ENCODE data around the gene RELN. TPM values are rescaled to one million over a fixed set of nuclear protein-coding genes. Genes with fewer than 3 reads are reported as not detected.

The RELN gene
- total RNA-seq, 1 experiment from 2014 or later, result 0.02 TPM

DNA sequence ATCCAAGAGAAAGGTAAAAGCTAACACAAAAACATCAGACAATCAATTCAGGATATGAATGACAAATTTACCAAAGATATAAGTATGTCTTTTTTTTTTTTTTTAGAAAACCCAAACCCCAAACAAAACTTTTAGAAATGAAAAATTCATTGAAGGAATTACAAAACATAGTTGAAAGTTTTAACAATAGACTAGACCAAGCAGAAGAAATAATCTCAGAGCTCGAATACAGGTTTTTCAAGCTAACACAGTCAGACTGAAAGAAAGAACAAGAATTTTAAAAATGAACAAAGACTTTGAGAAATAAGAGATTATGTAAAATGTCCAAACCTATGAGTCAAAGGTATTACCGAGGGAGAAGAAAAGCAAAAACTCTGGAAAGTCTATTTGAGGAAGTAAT lies 345.1 kb downstream of the RELN start:
- Mint-ChIP-seq H3K4me1 (no peaks in the 10 kb centered on the region), H3K36me3 (ENCODE audit: insufficient read depth in 1 of 3, low read depth in 3 of 3) (no peaks in the 10 kb centered on the region), H3K27me3 (ENCODE audit: low read depth) (no peaks in the 10 kb centered on the region; the same call in 1 of the 2 replicates), H3K9me3 (peaks cover 7 to 14% of the 10 kb centered on the region in 2 experiments; a peak in 4 of 5 replicates), H3K27ac (no peak overlapping the region), H3K4me3 (no peak overlapping the region)
- WGBS (ENCODE audit: extremely low coverage, insufficient read length, low lambda C conversion rate), result no CpG with 5 or more reads among the region's 2 CpGs
- Histone ChIP-seq H3K18ac (ENCODE audit: insufficient read length, low read depth, low read length) (no peak overlapping the region), H2BK120ac (ENCODE audit: low read depth, low read length, poor library complexity, severe bottlenecking) (no peak overlapping the region), H2BK12ac (ENCODE audit: insufficient read length, low read depth, low read length) (no peak overlapping the region), H3K27ac (ENCODE audit: insufficient read length, low read depth, low read length) (no peak overlapping the region), H3K4me2 (ENCODE audit: insufficient read depth, insufficient read length, low read length) (no peak overlapping the region), H4K8ac (replicated peaks; ENCODE audit: insufficient read length, low read depth, low read length) (no peak overlapping the region), H4K20me1 (ENCODE audit: control insufficient read depth, insufficient read depth, insufficient read length) (no peaks in the 10 kb centered on the region), H4K5ac (ENCODE audit: insufficient read length, low read depth, low read length) (no peak overlapping the region), H2AK5ac (ENCODE audit: insufficient read length, low read length) (no peak overlapping the region), H2BK15ac (ENCODE audit: low read depth, low read length) (no peak overlapping the region), H3K23ac (ENCODE audit: insufficient read length, low read depth, low read length) (no peak overlapping the region), H2AFZ (ENCODE audit: low read length) (no peak overlapping the region), H3K27me3 (ENCODE audit: insufficient read depth, low read length) (no peaks in the 10 kb centered on the region), H2BK5ac (ENCODE audit: insufficient read length, low read length) (no peak overlapping the region), H3K14ac (ENCODE audit: insufficient read depth, low read length) (no peak overlapping the region), H3K79me2 (ENCODE audit: insufficient read depth, low read length) (no peaks in the 10 kb centered on the region), H3K79me1 (ENCODE audit: insufficient read depth, low read depth, low read length, poor library complexity, severe bottlenecking) (no peaks in the 10 kb centered on the region), H3K9ac (ENCODE audit: extremely low read depth, insufficient read length, low read length) (no peak overlapping the region), H3K23me2 (ENCODE audit: insufficient read length, low read depth, low read length, poor library complexity, severe bottlenecking) (no peaks in the 10 kb centered on the region), H3K4ac (ENCODE audit: low read depth, low read length) (no peak overlapping the region), H3K9me3 (ENCODE audit: control insufficient read depth, low read depth, low read length) (no peaks in the 10 kb centered on the region), H2BK20ac (ENCODE audit: low read depth, low read length, poor library complexity, severe bottlenecking) (no peak overlapping the region), H4K91ac (ENCODE audit: insufficient read length, low read depth, low read length) (no peak overlapping the region), H3K56ac (ENCODE audit: insufficient read length, low read depth, low read length) (no peak overlapping the region), H3K4me1 (ENCODE audit: insufficient read depth, low read length) (no peaks in the 10 kb centered on the region), H3T11ph (ENCODE audit: low read length) (no peak overlapping the region)
- TF ChIP-seq, protein P1, sequence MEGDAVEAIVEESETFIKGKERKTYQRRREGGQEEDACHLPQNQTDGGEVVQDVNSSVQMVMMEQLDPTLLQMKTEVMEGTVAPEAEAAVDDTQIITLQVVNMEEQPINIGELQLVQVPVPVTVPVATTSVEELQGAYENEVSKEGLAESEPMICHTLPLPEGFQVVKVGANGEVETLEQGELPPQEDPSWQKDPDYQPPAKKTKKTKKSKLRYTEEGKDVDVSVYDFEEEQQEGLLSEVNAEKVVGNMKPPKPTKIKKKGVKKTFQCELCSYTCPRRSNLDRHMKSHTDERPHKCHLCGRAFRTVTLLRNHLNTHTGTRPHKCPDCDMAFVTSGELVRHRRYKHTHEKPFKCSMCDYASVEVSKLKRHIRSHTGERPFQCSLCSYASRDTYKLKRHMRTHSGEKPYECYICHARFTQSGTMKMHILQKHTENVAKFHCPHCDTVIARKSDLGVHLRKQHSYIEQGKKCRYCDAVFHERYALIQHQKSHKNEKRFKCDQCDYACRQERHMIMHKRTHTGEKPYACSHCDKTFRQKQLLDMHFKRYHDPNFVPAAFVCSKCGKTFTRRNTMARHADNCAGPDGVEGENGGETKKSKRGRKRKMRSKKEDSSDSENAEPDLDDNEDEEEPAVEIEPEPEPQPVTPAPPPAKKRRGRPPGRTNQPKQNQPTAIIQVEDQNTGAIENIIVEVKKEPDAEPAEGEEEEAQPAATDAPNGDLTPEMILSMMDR (conservative IDR thresholded peaks at IDR 0.05), result no peak
- DNase-seq, result no peak

Data from H9 (cell line).